SH-SY5Y (cell line): ENCODE data around the gene C16orf87.

ENCODE experiments used
- GATA2 ChIP-seq: IDR thresholded peaks from 2 replicates; pipeline ENCODE4 v1.6.1; 2011; ENCODE audit warnings: mild to moderate bottlenecking, low read depth, low read length
- GATA3 ChIP-seq: IDR thresholded peaks from 2 replicates; pipeline ENCODE4 v1.6.1; 2011; ENCODE audit warnings: low read depth, mild to moderate bottlenecking, low read length, moderate library complexity

DNA sequence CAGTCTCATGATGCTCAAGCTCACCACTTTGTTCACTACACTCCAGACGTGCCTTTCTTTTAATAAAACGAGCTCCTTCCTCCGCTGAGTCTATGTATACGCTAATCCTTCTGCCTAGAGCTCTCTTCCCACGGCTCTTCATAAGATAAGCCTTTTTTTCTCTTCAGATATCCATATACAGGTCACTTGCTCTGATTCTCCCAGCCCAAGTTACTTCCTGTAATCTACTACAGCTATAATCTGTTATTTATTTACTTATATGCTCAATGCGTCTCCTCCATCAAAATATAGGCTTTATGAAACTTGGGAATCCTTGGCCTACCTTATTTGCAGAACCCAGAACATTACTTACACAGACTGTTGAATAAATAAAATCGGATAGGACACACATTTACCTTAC, 17.4 kb downstream of the C16orf87 start:
- TF ChIP-seq GATA2 (no peak), GATA3 (no peak)
